GM19240 (cell line): ENCODE results near the gene MRPL58.
"Not testable (repeated sequence)": the region's sequence is repeated elsewhere in the genome, so short reads cannot be mapped to it uniquely, and the experiment has no call there.

Experiments used
- DNase-seq: peaks from one replicate; pipeline ENCODE4 v3.0.0; 2011; ENCODE audit warnings: low spot score; ENCODE audit not compliant: insufficient read length

Gene MRPL58

DNA sequence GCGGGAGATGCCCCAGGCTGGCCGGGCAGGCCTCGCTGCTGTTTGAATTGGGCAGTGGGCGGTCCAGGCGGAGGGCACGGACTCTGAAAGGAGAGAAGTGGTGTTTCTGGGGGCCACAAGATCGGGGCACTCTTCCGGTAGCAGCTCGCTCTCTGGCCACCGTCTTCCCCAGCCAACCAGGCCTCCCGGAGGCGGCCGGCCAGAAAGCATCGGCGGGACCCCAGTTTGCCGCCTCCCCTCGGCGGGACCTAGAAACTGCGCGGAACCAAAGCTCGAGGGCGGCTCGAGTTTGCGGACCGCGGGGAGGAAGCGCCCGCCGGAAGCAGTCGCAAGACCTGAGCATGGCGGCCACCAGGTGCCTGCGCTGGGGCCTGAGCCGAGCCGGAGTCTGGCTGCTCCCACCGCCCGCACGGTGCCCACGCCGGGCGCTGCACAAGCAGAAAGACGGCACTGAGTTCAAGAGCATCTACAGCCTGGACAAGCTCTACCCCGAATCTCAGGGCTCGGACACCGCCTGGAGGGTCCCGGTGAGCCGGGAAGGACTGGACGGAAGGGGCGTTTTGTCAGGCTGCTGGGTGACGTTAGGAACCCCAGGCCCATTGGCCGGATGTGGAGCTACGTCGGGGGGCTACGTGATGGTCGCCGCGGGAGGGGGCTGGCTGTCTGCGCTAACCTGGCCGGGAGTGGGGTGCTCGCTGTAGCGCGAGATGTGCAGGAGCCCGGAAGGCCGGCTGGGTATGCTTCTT is at the start of gene MRPL58:
MRPL58 (plus strand) TSS at position 325 of the 746 bp plus-strand sequence; CDS start at position 342, 17 bp downstream.
- peak; percentile 94 for DNase-seq

DNA sequence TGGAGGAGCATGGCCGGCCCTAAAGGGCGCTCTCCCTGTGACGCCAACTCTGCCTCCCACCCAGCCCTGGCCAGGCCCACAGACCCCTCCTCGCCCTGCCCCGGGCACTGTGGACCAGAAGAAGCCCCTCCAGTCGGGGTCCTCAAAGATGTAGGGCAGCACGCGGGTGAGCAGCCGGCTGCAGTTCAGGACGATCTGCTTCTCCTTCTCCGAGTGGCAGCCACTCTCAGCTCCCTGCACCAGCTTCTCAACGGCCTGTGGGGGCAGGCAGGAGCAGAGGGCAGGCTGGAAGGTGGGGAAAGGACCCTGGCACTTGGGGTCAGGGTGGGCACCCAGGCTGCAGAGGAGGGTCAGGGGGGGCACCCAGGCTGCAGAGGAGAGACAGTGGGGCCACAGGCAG is 48.8 kb upstream of the MRPL58 start:
- DNase-seq, result no peak

DNA sequence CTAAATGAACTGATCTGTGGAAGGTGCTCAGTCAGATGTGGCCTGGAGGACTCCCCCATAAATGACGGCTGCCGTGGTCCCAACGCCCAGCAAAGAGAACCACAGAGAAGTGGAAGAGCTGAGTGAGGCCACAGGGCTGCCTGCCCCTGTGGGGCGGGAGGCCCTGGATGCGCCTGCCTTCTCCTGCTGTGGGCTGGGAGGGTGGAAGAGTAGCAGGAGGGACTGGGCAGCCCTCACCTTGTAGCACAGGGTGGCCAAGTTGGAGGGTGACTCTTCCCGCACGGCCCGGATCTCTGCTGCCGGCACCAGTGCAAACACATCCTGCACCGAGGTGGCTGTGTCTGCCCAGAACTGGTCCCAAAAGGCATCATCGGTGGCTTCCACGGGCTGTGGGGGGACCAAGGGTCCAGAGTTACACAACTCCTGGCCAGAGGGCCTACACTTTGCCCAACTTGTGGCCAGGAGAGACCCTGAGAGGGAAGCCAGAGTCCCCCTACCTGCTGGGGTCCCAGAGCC is 48.2 kb upstream of the MRPL58 start:
- DNase-seq, result no peak

DNA sequence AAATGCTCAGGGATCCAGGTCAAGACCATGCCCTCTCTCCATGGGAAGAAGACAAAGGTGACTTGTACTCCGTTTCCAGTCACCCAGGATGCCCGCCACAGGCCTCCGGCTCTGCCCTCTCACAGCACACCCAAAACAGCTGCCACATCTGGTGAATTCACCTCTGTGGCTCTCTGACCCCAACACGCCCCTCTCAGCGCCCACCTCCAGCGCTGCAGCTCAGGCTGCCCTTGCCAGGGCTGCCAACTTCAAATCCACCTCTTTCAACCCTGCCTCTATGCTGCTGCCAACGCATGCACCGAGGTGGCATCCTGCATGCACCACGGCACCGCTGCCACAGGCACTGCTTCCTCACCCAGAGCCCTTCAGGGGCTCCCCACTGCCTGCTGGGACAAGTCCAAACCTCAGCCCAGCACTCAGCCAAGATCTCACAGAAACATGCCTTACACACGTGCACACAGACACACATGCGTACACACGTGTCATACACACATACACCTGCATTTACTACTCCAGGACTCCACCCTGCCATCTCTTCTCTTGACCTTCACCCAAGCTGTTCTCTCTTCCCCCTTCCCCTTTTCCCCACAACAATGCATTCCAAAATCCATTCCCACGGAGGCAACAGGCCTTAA is 47.4 kb upstream of the MRPL58 start:
- no peak for DNase-seq

DNA sequence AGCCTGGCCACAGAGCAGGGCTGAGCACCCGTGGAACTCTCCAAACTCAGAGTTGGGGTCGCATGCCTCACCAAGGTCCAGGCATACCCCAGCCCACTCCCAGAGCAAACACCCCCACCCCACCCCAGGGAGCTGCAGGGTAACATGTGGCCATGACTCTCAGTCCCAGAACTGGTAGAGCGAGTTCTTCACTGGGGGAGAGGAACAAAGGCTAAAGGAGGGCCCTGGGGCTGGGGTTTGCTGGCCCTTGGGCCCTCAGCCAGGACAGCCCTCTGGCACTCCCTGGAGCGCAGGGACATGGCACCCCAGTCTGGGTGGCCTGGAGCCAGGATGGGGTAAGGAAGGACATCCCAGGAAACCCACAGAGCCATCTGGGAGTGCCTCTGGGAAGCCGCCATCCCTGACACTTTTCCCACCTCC is 44.1 kb upstream of the MRPL58 start:
- DNase-seq, result no peak

DNA sequence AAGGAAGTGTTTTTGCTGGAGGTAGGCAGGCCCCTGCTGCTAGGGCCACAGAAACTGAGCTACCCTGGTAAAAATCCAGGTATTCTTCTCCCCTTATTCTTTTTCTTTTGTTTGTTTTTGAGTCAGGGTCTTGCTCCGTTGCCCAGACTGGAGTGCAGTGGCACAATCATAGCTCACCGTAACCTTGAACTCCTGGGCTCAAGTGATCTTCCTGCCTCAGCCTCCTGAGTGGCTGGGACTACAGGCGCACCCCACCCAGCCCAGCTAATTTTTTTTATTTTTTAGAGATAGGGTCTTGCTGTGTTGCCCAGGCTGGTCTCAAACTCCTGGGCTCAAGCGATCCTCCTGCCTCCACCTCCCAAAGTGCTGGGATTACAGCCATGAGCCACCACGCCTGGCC is 43.0 kb upstream of the MRPL58 start:
- DNase-seq, result not testable (repeated sequence)

DNA sequence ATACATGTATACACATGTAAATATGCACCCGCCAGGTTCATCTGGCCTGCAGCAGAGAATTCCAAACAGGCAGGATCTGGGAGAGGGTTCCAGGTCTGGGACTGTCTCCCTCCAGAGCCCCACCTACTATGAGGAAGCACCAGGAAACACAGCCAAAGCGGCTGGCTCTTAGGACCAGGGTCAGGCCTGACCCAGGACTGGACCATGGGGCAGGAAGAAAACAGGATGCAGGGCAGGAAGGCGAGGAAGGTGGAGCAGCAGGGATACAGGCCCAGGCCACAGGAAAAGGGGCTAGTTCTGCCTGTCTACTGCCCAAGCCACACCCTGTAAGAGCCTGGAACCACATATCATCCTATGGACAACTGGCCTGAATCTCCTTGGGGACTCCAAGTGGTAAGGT is 42.1 kb upstream of the MRPL58 start:
- no peak for DNase-seq

DNA sequence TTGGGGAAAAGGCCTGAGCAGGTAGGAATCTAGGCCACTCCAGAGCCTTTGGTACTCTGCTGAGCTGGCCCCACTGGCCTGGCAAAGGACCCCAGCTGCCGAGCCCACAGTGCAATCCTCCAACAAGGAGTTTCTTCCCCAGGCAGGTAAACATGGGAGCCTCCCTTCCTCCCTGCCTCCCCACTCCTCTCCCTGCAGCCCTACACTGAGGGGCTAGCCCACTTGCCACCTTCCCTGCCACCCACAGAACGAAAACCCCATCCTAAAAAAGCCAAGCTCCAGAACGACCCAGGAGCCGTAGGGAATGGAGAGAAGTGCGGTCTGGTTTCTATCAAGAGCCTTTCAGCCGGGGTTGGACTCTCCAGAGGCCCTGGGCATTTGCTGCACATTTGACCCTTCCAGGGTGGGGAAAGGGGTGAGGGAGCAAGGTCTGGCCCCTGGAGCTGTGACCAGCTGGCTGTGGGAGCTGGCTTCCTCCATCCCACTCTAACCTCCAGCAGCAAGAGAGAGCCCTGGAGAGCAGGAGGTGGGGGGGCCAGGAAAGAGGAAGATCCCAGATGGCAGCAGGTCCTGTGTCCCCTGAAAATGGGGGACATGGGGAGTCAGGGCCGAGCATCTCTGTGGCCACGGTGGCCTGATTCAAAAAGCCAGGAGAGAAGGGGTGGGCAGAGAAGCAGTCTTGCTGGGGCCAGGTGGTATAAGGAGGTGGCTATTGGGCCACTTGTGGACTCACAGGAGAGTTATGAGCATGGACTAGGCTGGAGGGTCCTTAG is 41.2 kb upstream of the MRPL58 start:
- DNase-seq, result no peak

DNA sequence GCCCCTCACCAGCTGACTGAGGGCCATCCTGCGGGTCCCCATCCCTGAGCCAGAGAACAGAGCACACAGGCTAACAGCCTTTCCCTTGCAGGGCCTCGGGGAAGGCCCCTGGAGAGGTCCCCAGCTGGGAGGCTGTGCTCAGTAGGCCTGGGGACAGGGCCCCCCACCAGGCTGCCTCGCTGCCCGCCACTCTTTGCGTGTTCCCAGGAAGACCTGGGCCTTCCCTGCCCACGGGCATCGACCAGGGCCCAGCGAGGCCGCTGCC is 40.7 kb upstream of the MRPL58 start:
- DNase-seq, result no peak

DNA sequence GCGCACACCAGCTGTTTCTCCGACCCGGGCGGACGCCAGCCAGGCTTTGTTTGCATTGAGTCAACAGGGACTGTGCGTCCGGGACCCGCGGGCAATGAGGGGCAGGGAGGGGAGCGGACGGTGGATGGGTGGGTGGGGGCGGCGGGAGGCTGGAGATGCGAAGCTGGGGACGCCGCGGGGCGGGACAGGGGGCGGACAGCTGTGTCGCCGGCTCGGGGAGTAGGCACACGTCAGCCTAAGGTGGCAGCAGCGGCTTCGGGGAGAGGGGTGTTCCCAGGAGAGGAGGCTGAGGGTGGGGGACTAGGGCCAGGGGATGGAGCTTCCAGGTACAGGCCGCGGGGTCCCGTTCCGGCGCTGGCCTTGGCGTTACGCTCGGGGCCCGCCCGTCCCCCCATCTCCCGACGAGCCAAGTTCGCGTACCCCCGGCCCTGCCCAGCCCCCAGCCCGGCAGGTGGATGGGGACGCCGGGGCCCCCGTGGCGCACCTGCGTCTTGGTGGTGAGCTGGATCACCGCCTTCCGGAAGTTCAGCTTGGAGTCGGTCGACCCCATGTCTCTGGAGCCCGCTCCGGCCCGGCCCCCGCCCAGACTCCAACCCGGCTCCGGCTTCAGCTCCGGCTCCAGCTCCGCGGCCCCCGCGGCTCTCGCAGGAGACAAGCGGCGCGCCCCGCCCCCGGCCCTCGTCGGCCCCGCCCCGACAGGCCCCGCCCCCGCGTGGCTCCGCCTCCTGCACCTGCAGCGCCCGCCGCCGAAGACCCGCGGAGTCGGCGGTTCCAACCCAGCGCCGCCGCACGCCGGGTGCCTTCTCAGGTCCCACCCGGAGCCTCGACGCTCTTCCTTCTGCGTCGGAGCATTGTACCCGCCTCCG is 40.1 kb upstream of the MRPL58 start, which contains the start of gene HID1:
HID1 (minus strand) TSS at position 653 of the 866 bp plus-strand sequence; CDS start at position 550, 103 bp downstream.
- DNase-seq, result peak; percentile 56

DNA sequence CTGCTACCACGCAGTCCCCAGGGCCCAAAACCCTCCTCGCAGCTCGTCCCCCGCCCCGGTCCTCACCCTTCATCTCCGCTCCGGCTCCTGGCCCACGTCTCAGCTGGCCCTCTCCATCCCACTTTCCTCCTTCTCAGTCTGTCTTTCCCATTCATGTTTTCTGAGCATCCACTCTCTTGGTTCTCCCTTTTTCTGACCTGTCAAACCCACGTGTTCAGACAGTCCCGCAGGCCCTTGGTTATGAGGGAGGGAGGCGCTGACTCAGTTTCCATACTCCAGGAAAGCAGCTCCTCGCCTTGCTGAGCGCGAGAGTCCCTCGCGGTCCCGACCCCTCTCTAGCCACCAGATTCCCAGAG is 39.5 kb upstream of the MRPL58 start:
- DNase-seq, result no peak

DNA sequence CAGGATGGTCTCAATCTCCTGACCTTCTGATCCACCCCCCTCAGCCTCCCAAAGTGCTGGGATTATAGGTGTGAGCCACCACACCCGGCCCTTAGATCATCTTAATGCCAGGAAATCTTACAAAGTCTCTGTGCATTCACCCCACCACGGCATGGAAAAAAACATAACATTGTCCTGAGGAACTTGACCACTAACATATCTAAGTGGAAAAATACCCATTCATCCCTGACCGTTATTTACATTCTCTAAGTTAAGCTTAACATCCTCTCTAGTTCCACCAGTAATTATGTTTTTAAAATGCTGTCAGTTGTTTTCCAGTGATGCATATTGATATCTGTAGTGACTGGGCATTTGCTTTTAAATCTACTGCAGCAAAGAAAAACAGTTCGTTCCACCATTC is 36.5 kb upstream of the MRPL58 start:
- no peak for DNase-seq

DNA sequence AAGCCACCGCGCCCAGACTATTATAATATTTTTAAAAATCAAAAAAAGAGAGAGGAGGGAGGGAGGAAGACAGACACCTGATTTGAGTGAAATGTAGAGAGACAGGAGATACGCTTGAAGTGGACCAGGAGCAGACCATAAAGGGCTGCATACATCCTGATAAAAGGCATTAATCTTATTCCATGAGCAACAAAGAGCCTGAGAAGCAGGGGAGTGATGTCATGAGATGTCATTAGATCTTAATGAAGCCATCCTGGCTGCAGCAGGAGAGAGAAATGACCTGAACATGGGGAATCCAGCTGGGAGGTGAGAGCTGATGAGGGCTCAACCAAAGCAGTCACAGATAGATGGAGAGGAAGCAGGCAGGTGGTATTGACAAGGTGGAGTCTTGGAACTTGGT is 34.7 kb upstream of the MRPL58 start:
- DNase-seq, result no peak

DNA sequence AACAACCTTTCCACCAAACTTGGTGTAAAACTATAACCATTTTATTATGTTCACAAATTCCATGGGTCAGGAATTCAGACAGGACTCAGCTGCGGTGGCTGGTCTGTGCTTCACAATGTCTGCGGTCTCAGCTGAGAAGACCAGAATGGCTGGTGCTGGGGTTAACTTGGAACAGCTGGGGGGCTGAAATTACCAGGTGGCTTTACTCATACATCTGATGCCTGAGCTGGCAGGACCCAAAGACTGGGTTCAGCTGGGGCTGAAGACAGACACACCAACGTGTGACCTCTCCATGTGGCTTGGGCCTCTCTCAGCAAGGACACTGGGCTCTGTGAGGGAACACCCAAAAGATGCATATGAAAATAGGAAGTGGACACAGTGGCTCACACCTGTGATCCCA is 34.2 kb upstream of the MRPL58 start:
- DNase-seq, result no peak

DNA sequence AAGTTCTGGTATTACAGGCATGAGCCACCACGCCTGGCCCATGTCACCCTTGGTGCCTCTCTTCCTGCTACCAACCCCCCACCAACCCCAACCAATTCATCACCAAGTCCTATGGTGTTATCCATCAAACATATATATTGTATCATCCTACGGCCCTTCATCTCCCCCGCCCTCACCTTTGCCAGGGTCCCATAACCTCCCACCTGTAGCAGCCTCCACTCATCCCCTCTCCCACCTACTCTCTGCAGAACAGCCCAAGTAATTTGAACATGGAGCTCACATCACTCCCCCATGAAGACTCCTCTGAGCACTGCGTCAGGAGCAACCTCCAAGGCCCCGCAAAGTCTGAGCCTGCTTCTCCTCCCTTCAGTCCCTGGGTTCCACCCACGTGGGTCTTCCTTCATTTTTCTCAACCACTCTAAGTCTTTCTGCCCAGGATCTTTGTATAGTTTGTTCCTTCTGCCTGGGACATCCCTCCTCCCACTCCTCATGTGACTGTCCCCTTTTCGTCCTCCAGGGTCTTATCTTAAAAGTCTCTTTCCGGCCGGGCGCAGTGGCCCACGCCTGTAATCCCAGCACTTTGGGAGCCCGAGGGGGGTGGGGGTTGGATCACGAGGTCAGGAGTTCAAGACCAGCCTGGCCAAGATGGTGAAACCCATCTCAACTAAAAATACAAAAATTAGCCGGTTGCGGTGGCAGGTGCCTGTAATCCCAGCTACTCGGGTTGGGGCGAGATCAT is 32.9 kb upstream of the MRPL58 start:
- no peak for DNase-seq

DNA sequence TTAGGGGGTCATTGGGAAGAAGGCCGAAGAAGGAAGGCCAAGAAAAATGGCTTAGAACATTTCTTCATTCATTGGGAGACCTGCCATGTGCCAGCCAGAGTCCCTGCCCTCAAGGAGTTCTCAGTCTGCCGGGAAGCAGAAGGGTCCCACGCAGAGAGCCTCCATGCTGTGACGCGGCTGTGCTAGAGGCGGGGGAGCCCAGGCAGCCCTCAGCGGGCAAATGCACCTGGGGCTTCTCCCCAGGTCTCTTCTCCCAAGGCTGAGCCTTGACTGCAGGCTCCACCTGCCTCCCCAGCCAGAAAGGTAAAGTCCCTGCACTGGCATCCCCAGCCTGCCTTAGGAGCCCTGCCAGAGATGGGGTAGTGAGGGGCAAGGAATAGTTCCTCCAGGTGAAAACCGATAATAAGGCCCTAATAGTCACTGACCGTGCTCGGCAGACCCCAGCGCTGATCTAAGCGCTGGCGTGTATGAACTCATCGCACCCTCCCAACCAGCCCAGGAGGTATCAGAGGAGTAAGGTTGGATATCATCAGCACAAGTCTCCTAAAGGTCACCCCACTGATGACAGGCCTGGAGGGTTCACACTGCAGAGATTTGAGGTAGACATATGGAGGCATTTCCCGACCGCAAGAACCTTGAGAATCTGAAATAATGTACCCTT is 31.0 kb upstream of the MRPL58 start:
- DNase-seq, result no peak

DNA sequence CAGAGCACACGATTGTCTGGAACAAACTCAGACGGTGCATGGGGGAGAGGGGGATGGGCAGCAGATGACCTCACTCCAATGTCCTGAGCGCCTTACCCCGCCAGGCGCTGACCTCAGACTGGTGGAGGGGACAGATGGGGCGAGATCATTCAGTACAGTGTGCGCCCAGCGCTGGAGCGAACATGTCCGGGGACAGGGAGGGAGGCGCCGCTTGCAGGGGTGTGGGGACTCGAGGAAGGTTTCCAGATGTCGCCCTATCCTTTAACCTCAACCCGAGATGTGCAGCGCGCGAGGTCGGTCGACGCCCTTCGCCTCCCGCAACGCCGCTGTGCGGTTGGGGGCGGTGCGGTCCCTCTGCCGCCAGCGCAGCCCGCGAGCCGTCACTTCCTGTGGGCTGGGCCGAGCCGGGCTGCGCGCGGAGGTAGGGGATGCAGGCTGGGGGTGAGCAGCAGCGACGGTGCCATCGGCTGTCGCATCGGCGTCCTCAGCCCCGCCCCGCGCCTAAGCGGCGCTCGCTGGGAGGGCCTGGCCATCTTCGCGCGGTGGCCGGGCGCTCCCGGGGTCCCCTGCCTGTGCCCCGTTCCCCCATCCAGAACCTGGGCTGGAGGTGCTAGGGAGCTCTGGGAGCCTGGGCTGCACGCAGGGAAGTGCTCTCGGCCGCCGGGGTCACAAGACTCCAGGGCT is 30.3 kb upstream of the MRPL58 start:
- DNase-seq, result no peak

DNA sequence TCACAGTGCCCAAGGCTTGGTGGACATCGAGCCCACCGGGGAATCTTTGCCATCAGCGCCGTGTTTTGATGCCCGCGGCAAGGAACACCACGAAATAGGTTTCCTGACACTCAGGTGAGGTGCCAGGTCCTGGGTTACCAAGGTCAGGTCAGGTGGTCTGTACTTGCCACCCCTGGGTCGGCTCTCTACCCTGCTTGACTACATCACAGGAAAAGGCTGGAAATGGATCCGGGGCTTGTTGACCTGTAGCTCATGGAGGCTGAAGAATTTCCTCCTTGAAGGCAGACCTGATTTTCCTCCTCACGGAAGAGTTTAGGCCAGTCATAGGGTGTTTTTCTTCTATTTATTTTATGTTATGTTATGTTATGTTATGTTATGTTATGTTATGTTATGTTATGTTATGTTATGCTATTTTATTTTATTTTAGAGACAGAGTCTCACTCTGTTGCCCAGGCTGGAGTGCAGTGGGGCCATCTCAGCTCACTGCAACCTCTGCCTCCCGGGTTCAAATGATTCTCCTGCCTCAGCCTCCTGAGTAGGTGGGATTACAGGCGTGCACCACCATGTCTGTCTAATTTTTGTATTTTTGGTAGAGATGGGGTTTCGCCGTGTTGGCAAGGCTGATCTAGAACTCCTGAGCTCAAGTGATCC is 29.7 kb upstream of the MRPL58 start:
- not testable (repeated sequence) for DNase-seq

DNA sequence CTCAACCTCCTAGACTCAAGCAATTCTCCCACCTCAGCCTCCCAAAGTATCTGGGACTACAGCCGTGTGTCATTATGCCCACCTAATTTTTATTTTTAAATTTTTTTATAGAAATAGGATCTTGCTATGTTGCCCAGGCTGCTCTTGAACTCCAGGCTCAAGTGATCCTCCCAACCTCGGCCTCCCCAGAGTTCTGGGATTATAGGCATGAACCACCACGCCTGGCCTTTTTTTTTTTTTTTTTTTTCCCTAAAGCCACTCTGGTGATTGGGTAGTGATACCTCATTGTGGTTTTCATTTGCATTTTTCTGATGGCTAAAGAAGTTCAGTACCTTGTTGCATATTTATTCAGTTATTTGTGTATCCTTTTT is 26.3 kb upstream of the MRPL58 start:
- no peak for DNase-seq
